Stomach (tissue), 9 donors: ENCODE data around the gene TP53RK. TPM values are rescaled to one million over a fixed set of nuclear protein-coding genes. Genes with fewer than 3 reads are reported as not detected.

ENCODE experiments used
- DNase-seq, 2 donors: peaks; one replicate each; pipeline versions ENCODE4 v3.0.0 to v3.0.0-alpha.2; 2013 to 2019
- H3K27ac ChIP-seq, 5 donors: fragments of 200-600 bp in 4 of 5; sonication (generic) in 4 of 5; one replicate each; pipeline ENCODE4 v1.5.1; 2013 to 2019; ENCODE audit warnings: mild to moderate bottlenecking in 1 of 5, moderate library complexity in 1 of 5
- H3K27me3 ChIP-seq, 3 donors: fragments of 200-600 bp; sonication (generic); one replicate each; pipeline ENCODE4 v1.5.1; 2017 to 2019; ENCODE audit warnings: mixed run types in 1 of 3
- H3K36me3 ChIP-seq, 4 donors: fragments of 200-600 bp; sonication (generic); 1 replicate in 3 of 4; 2 replicates in 1 of 4; pipeline ENCODE4 v1.5.1; 2016 to 2019
- H3K4me1 ChIP-seq, 4 donors: fragments of 200-600 bp; sonication (generic); one replicate each; pipeline ENCODE4 v1.5.1; 2016 to 2019
- H3K4me3 ChIP-seq, 4 donors: fragments of 200-600 bp; sonication (generic) in 3 of 4; one replicate each; pipeline ENCODE4 v1.5.1; 2016 to 2019; ENCODE audit warnings: mild to moderate bottlenecking in 1 of 4
- H3K9me3 ChIP-seq, 4 donors: fragments of 200-600 bp; sonication (generic); one replicate each; pipeline ENCODE4 v1.5.1; 2016 to 2019
- CTCF ChIP-seq, 7 experiments: fragments of 450-650 bp in 4 of 7; fragments of 200-600 bp in 3 of 7; sonication (generic) in 3 of 7; IDR thresholded peaks; one replicate each; pipeline ENCODE4 v1.5.1; 2016 to 2019; ENCODE audit warnings: antibody characterized with exemption in 7 of 7, control low read depth in 2 of 7, mild to moderate bottlenecking in 1 of 7
- EP300 ChIP-seq: sonication (generic); formaldehyde crosslinking; IDR thresholded peaks from one replicate; pipeline ENCODE4 v1.6.1; 2017; ENCODE audit warnings: antibody characterized with exemption
- POLR2A ChIP-seq, 4 donors: fragments of 450-650 bp; IDR thresholded peaks; one replicate each; pipeline ENCODE4 v1.6.1; 2016; ENCODE audit warnings: antibody characterized with exemption in 4 of 4, control low read depth in 2 of 4, mild to moderate bottlenecking in 1 of 4, moderate library complexity in 1 of 4
- POLR2AphosphoS5 ChIP-seq, 3 donors: sonication (generic); formaldehyde crosslinking; IDR thresholded peaks; one replicate each; pipeline ENCODE4 v1.6.1; 2016; ENCODE audit warnings: antibody characterized with exemption in 3 of 3
- WGBS, 5 donors: extraction: QIAGEN DNeasy Blood & Tissue Kit in 3 of 5; methylation state at CpG; one replicate each; pipeline versions ENCODE4 v1.1.5 to v1.1.7; 2013 to 2018; 5-methylcytosine and 5-hydroxymethylcytosine counted together
- intact Hi-C: fragments of 100-400 bp; cut with DNase I; formaldehyde crosslinking; loops from one replicate; pipeline ENCODE4 v1.15.1; 2023; ENCODE audit warnings: low total_unique reads
- polyA plus RNA-seq, 3 donors: library from polyadenylated mRNA; stranded (reverse); fragments of 200-250 nt; gene quantifications; one replicate each; pipeline ENCODE4 v1.2.3, GENCODE V29; 2013
- total RNA-seq, 5 donors: library from RNA; depleted of rRNA; stranded (reverse); fragments of >200 nt; gene quantifications; one replicate each; pipeline versions ENCODE4 v1.1.0 to v1.2.3, GENCODE V29; 2014 to 2016
- donor health status: healthy with polysubstance abuse.
- donor health status: Bipolar disorder and iron deficiency.
- donor health status: healthy.

TP53RK gene
- total and polyA plus RNA-seq, 8 donors = 1.8 to 64.3 (median 12.9) TPM

GRCh38 chr20:46651091-46651962 is 37.9 kb downstream of the TP53RK start, which contains the start of gene SLC13A3:
Gene SLC13A3 (minus strand): TSS chr20:46651459. CDS start chr20:46651421, 38 bp downstream.
- peaks cover 0 to 9% (median 7%) of the 10 kb centered on the region in 4 donors for H3K4me1 ChIP-seq
- H3K9me3 ChIP-seq = no peaks in the 10 kb centered on the region
- peak within 1 kb of the TSS; percentile 27 to 38 (median 34) for H3K4me3 ChIP-seq
- TF ChIP-seq POLR2AphosphoS5 (IDR thresholded peaks at IDR 0.05) (no peak), EP300 (no peak), CTCF (IDR thresholded peaks at IDR 0.05) (no peak), POLR2A (IDR thresholded peaks at IDR 0.05) (no peak)
- peak; percentile 46 to 70 for DNase-seq
- H3K27me3 ChIP-seq = peaks cover 0 to 45% (median 11%) of the 10 kb centered on the region in 3 donors
- intact Hi-C loops = no loop called here
- H3K27ac ChIP-seq = peak within 1 kb of the TSS in 1 of 5 donors; percentile 10
- 12 to 28% (median 16%) methylated on average over 32 to 55 of the region's 55 CpGs for WGBS, 5 donors
- H3K36me3 ChIP-seq = no peaks in the 10 kb centered on the region

- Histone ChIP-seq H3K27me3 (peaks cover 0 to 45% (median 11%) of the 10 kb centered on the region in 3 donors), H3K27ac (no peak overlapping the region), H3K36me3 (no peaks in the 10 kb centered on the region), H3K9me3 (no peaks in the 10 kb centered on the region), H3K4me3 (peak overlapping the region; percentile 27 to 38 (median 34)), H3K4me1 (peaks cover 0 to 9% (median 7%) of the 10 kb centered on the region in 4 donors)
- TF ChIP-seq POLR2AphosphoS5 (IDR thresholded peaks at IDR 0.05) (no peak), CTCF (IDR thresholded peaks at IDR 0.05) (no peak), POLR2A (IDR thresholded peaks at IDR 0.05) (no peak), EP300 (no peak)
- no peak for DNase-seq
- intact Hi-C loops = no loop called here
- WGBS, 5 donors = 81 to 88% (median 84%) methylated on average over 10 of the region's 10 CpGs
Measured at GRCh38 chr20:46650575-46651090, 38.6 kb downstream of the TP53RK start.

- Histone ChIP-seq H3K4me1 (peaks cover 0 to 9% (median 7%) of the 10 kb centered on the region in 4 donors), H3K36me3 (no peaks in the 10 kb centered on the region), H3K4me3 (no peak overlapping the region), H3K27ac (no peak overlapping the region), H3K27me3 (peaks cover 0 to 42% (median 11%) of the 10 kb centered on the region in 3 donors), H3K9me3 (no peaks in the 10 kb centered on the region)
- TF ChIP-seq EP300 (no peak), CTCF (IDR thresholded peaks at IDR 0.05) (no peak), POLR2AphosphoS5 (IDR thresholded peaks at IDR 0.05) (no peak), POLR2A (IDR thresholded peaks at IDR 0.05) (no peak)
- DNase-seq = no peak
- intact Hi-C loops = no loop called here
- WGBS, 5 donors = 92 to 97% (median 93%) methylated on average over 9 of the region's 9 CpGs
Measured at GRCh38 chr20:46649965-46650542, 39.2 kb downstream of the TP53RK start.

GRCh38 chr20:46649650-46649949 is 39.6 kb downstream of the TP53RK start:
- 58 to 72% (median 64%) methylated on average over 3 of the region's 3 CpGs for WGBS, 5 donors
- TF ChIP-seq POLR2AphosphoS5 (IDR thresholded peaks at IDR 0.05) (no peak), CTCF (IDR thresholded peaks at IDR 0.05) (no peak), EP300 (no peak), POLR2A (IDR thresholded peaks at IDR 0.05) (no peak)
- H3K9me3 ChIP-seq = no peaks in the 10 kb centered on the region
- no peaks in the 10 kb centered on the region for H3K36me3 ChIP-seq
- peaks cover 0 to 9% (median 7%) of the 10 kb centered on the region in 4 donors for H3K4me1 ChIP-seq
- intact Hi-C loops = no loop called here
- peaks cover 0 to 37% (median 11%) of the 10 kb centered on the region in 3 donors for H3K27me3 ChIP-seq
- H3K27ac ChIP-seq = no peak overlapping the region
- no peak for DNase-seq
- no peak overlapping the region for H3K4me3 ChIP-seq
